ENCODE data around the gene MYO18B.

Gene MYO18B

GRCh38 chr22:25987948-25988347, 246.0 kb downstream of the MYO18B start:
- Histone ChIP-seq H3K9me3 (ENCODE audit: control insufficient read depth, low read length) (no peaks in the 10 kb centered on the region), H3K4me3 (ENCODE audit: insufficient read depth, low read depth, low read length) (no peak overlapping the region), H3K4me1 (ENCODE audit: control insufficient read depth, insufficient read depth, low read length) (no peaks in the 10 kb centered on the region), H3K36me3 (ENCODE audit: control insufficient read depth, insufficient read depth, low read length) (no peaks in the 10 kb centered on the region), H3K27me3 (ENCODE audit: control insufficient read depth, insufficient read depth, low read length, poor library complexity, severe bottlenecking) (no peaks in the 10 kb centered on the region), H3K27ac (ENCODE audit: insufficient read depth, low read depth, low read length, poor library complexity, severe bottlenecking) (no peak overlapping the region)
- 72 to 75% methylated on average over 8 of the region's 8 CpGs for WGBS, 2 experiments

GRCh38 chr22:25990940-25991339, 249.0 kb downstream of the MYO18B start:
- Histone ChIP-seq H3K27ac (ENCODE audit: insufficient read depth, low read depth, low read length, poor library complexity, severe bottlenecking) (no peak overlapping the region), H3K27me3 (ENCODE audit: control insufficient read depth, insufficient read depth, low read length, poor library complexity, severe bottlenecking) (no peaks in the 10 kb centered on the region), H3K4me1 (ENCODE audit: control insufficient read depth, insufficient read depth, low read length) (no peaks in the 10 kb centered on the region), H3K36me3 (ENCODE audit: control insufficient read depth, insufficient read depth, low read length) (no peaks in the 10 kb centered on the region), H3K4me3 (ENCODE audit: insufficient read depth, low read depth, low read length) (no peak overlapping the region), H3K9me3 (ENCODE audit: control insufficient read depth, low read length) (no peaks in the 10 kb centered on the region)
- 94 to 95% methylated on average over 8 of the region's 8 CpGs for WGBS, 2 experiments

DNA sequence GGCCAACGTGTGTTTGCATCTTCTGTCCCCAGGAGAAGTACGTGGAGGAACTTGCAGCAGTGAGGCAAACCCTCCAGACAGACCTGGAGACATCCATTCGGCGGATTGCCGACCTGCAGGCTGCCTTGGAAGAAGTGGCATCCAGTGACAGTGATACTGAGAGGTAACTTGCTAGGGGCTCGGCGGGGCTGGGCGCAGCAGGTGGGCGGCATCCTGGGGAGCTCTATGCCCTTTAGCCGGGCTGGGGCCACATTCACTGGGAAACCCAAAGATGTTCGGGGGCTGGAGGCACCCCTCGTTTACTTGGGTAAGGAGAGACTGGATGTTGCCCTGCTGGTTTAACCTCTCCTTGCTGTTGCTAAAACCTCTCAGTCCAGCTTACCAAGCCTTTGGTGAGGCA, 250.3 kb downstream of the MYO18B start:
- no peaks in the 10 kb centered on the region for H3K4me1 ChIP-seq (ENCODE audit: control insufficient read depth, insufficient read depth, low read length)
- H3K9me3 ChIP-seq (ENCODE audit: control insufficient read depth, low read length): no peaks in the 10 kb centered on the region
- H3K36me3 ChIP-seq (ENCODE audit: control insufficient read depth, insufficient read depth, low read length): no peaks in the 10 kb centered on the region
- no peak overlapping the region for H3K4me3 ChIP-seq (ENCODE audit: insufficient read depth, low read depth, low read length)
- no peaks in the 10 kb centered on the region for H3K27me3 ChIP-seq (ENCODE audit: control insufficient read depth, insufficient read depth, low read length, poor library complexity, severe bottlenecking)
- H3K27ac ChIP-seq (ENCODE audit: insufficient read depth, low read depth, low read length, poor library complexity, severe bottlenecking): no peak overlapping the region
- 90 to 91% methylated on average over 12 of the region's 12 CpGs for WGBS, 2 experiments

GRCh38 chr22:25996669-25997068, 254.7 kb downstream of the MYO18B start:
- Histone ChIP-seq H3K4me3 (ENCODE audit: insufficient read depth, low read depth, low read length) (no peak overlapping the region), H3K4me1 (ENCODE audit: control insufficient read depth, insufficient read depth, low read length) (no peaks in the 10 kb centered on the region), H3K27me3 (ENCODE audit: control insufficient read depth, insufficient read depth, low read length, poor library complexity, severe bottlenecking) (no peaks in the 10 kb centered on the region), H3K27ac (ENCODE audit: insufficient read depth, low read depth, low read length, poor library complexity, severe bottlenecking) (no peak overlapping the region), H3K36me3 (ENCODE audit: control insufficient read depth, insufficient read depth, low read length) (no peaks in the 10 kb centered on the region), H3K9me3 (ENCODE audit: control insufficient read depth, low read length) (no peaks in the 10 kb centered on the region)
- 89 to 90% methylated on average over 7 of the region's 7 CpGs for WGBS, 2 experiments

DNA sequence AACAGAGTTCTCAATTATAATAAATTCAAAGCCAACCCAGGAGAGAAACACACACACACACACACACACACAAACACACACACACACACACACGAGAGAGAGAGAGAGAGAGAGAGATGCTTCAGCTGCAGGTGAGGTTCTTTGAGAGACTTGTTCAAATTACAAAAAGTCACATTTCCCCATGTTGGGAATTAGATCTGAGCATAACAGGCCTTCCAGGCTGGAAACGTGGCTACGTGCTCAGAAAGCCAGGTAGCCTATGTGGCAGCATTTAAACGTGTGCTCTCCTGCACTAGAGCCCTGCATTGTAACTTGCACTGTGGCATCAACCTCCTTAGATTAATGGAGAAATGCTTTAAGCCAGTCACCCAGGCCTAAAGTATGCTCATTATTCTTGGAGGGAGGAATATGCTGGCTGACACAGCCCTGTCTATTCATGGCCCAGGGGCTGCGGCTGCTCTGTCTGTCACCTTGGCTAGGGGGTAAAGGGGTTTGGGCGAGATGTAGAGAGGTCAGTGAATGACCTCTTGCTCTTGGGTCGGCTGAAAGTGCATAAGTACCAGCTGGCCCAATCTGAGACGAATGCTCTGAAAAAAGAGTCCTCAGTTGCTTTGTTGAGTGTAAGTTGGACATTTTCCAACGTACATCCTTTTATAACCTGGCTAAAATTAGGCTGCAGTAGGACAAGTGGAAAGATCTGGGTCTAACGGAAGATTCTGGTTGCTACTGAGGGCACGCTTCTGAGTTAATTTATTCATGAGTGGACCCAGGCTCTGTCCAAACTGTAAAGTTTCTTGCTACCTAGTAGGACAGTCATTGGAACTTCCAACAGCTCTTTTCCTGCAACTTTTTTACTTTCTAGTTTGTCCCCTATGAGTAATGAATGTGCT, 256.1 kb downstream of the MYO18B start:
- Histone ChIP-seq H3K36me3 (ENCODE audit: control insufficient read depth, insufficient read depth, low read length) (no peaks in the 10 kb centered on the region), H3K4me1 (ENCODE audit: control insufficient read depth, insufficient read depth, low read length) (no peaks in the 10 kb centered on the region), H3K9me3 (ENCODE audit: control insufficient read depth, low read length) (no peaks in the 10 kb centered on the region), H3K27me3 (ENCODE audit: control insufficient read depth, insufficient read depth, low read length, poor library complexity, severe bottlenecking) (no peaks in the 10 kb centered on the region), H3K27ac (ENCODE audit: insufficient read depth, low read depth, low read length, poor library complexity, severe bottlenecking) (no peak overlapping the region), H3K4me3 (ENCODE audit: insufficient read depth, low read depth, low read length) (no peak overlapping the region)
- WGBS, 2 experiments: 87 to 91% methylated on average over 10 to 11 of the region's 11 CpGs

DNA sequence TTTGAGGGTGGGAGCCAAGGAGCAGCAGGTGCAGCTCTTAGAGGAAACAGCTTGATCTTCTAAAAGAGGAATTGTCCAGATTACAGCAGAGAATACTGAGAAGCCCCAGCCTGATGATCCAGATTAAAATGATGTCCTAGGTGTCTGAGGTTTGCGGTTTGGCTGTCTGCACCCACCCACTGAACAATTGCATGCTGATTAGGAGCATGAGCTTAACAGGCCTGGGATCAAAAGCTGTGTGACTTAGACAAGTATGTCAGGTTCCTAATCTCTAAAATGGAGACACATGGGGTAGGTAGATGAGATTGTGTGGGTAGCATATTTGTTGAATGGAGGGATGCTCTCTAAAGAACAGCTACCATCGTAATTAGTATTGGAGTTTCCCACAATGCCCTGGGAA, 260.5 kb downstream of the MYO18B start:
- Histone ChIP-seq H3K36me3 (ENCODE audit: control insufficient read depth, insufficient read depth, low read length) (no peaks in the 10 kb centered on the region), H3K9me3 (ENCODE audit: control insufficient read depth, low read length) (no peaks in the 10 kb centered on the region), H3K27ac (ENCODE audit: insufficient read depth, low read depth, low read length, poor library complexity, severe bottlenecking) (no peak overlapping the region), H3K4me1 (ENCODE audit: control insufficient read depth, insufficient read depth, low read length) (no peaks in the 10 kb centered on the region), H3K4me3 (ENCODE audit: insufficient read depth, low read depth, low read length) (no peak overlapping the region), H3K27me3 (ENCODE audit: control insufficient read depth, insufficient read depth, low read length, poor library complexity, severe bottlenecking) (no peaks in the 10 kb centered on the region)
- whole genome bisulfite sequencing, 2 experiments: 91 to 94% methylated on average over 2 of the region's 2 CpGs

DNA sequence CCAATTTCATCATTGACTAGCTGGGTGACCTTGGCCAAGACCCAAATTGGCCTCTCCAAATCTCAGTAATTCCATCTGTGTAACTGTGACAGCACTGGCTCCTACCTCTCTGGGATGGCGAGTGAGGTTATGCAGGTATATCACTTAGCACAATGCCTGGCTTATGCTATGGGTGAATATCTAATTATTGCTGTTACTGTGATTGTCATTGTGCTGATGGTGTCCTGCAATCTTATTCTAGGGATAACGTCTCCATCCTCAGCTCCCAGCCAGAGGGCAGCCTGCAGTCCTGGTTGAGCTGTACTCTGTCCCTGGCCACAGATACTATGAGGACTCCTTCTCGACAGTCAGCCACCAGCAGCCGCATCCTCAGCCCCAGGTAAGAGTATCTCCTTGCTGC, 262.5 kb downstream of the MYO18B start:
- Histone ChIP-seq H3K9me3 (ENCODE audit: control insufficient read depth, low read length) (no peaks in the 10 kb centered on the region), H3K27me3 (ENCODE audit: control insufficient read depth, insufficient read depth, low read length, poor library complexity, severe bottlenecking) (no peaks in the 10 kb centered on the region), H3K36me3 (ENCODE audit: control insufficient read depth, insufficient read depth, low read length) (no peaks in the 10 kb centered on the region), H3K4me3 (ENCODE audit: insufficient read depth, low read depth, low read length) (no peak overlapping the region), H3K27ac (ENCODE audit: insufficient read depth, low read depth, low read length, poor library complexity, severe bottlenecking) (no peak overlapping the region), H3K4me1 (ENCODE audit: control insufficient read depth, insufficient read depth, low read length) (no peaks in the 10 kb centered on the region)
- 92 to 93% methylated on average over 4 of the region's 4 CpGs for WGBS, 2 experiments

- Histone ChIP-seq H3K9me3 (ENCODE audit: control insufficient read depth, low read length) (no peaks in the 10 kb centered on the region), H3K27ac (ENCODE audit: insufficient read depth, low read depth, low read length, poor library complexity, severe bottlenecking) (no peak overlapping the region), H3K27me3 (ENCODE audit: control insufficient read depth, insufficient read depth, low read length, poor library complexity, severe bottlenecking) (no peaks in the 10 kb centered on the region), H3K4me3 (ENCODE audit: insufficient read depth, low read depth, low read length) (no peak overlapping the region), H3K36me3 (ENCODE audit: control insufficient read depth, insufficient read depth, low read length) (no peaks in the 10 kb centered on the region), H3K4me1 (ENCODE audit: control insufficient read depth, insufficient read depth, low read length) (no peaks in the 10 kb centered on the region)
- 92 to 96% methylated on average over 7 of the region's 7 CpGs for WGBS, 2 experiments
Observed at GRCh38 chr22:26008587-26008986, 266.6 kb downstream of the MYO18B start.

DNA sequence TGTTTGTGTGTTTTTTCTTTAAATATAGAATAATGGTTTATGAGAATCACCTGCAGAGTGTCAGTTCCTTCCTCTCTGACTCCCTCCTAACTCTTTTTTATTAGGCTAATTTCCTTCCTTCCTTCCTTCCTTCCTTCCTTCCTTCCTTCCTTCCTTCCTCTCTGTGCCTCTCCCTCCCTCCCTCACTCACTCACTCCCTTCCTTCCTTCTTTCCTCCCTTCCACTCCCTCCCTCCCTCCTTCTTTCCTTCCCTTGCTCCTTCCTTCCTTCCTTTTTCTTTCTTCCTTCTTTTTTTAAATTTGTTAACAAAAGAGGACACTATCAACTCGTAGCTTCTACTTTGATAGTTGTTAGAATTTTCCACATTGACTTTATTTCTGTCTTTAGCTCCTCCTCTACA, 274.9 kb downstream of the MYO18B start:
- H3K27me3 ChIP-seq (ENCODE audit: control insufficient read depth, insufficient read depth, low read length, poor library complexity, severe bottlenecking): no peaks in the 10 kb centered on the region
- no peaks in the 10 kb centered on the region for H3K9me3 ChIP-seq (ENCODE audit: control insufficient read depth, low read length)
- no peak overlapping the region for H3K4me3 ChIP-seq (ENCODE audit: insufficient read depth, low read depth, low read length)
- no peaks in the 10 kb centered on the region for H3K4me1 ChIP-seq (ENCODE audit: control insufficient read depth, insufficient read depth, low read length)
- H3K27ac ChIP-seq (ENCODE audit: insufficient read depth, low read depth, low read length, poor library complexity, severe bottlenecking): no peak overlapping the region
- no peaks in the 10 kb centered on the region for H3K36me3 ChIP-seq (ENCODE audit: control insufficient read depth, insufficient read depth, low read length)
- WGBS, 2 experiments: 72 to 81% methylated on average over 1 of the region's 1 CpG

DNA sequence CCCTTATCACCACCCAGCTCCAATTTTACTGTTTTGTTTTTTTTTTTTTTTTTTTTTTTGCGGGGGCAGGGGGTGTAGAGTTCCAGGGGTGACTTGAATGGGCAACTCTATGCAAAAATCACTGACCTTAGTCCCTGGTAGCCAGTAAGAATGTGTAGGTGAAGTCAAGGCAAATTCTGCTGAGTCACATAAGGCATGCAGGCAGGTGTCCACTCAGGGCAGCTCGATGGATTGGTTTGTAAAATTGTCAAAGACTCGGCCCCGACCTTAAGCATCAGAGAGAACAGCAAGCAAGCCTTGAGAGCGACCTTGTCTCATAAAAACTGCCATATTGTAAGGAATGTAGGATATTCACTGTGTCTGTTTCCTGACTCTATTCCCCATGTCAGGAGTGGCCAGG, 275.9 kb downstream of the MYO18B start:
- H3K9me3 ChIP-seq (ENCODE audit: control insufficient read depth, low read length): no peaks in the 10 kb centered on the region
- no peak overlapping the region for H3K4me3 ChIP-seq (ENCODE audit: insufficient read depth, low read depth, low read length)
- no peaks in the 10 kb centered on the region for H3K36me3 ChIP-seq (ENCODE audit: control insufficient read depth, insufficient read depth, low read length)
- H3K27me3 ChIP-seq (ENCODE audit: control insufficient read depth, insufficient read depth, low read length, poor library complexity, severe bottlenecking): no peaks in the 10 kb centered on the region
- H3K27ac ChIP-seq (ENCODE audit: insufficient read depth, low read depth, low read length, poor library complexity, severe bottlenecking): no peak overlapping the region
- 85 to 86% methylated on average over 4 to 5 of the region's 5 CpGs for WGBS, 2 experiments
- H3K4me1 ChIP-seq (ENCODE audit: control insufficient read depth, insufficient read depth, low read length): no peaks in the 10 kb centered on the region
